Activated CD4-positive, alpha-beta T cell treated with anti-CD3 and anti-CD28 coated beads for 36 hours (primary cell): ENCODE data around the gene CCNI. TPM values are rescaled to one million over a fixed set of nuclear protein-coding genes. Genes with fewer than 3 reads are reported as not detected.

ENCODE experiments used
- ATAC-seq: fragments of 200-7000 bp; cut with Tn5 transposase; one replicate; pipeline ENCODE4 v1.10.0; 2021; ENCODE audit warnings: mild to moderate bottlenecking, moderate library complexity
- CTCF ChIA-PET: fragments of 350-600 bp; sonication (Branson Sonifier 250); formaldehyde crosslinking; loops from one replicate; lab custom pipeline; 2021; ENCODE audit warnings: antibody characterized with exemption; lab: Charles Lee
- POLR2A ChIA-PET: fragments of 350-600 bp; sonication (Branson Sonifier 250); formaldehyde crosslinking; loops from one replicate; lab custom pipeline; 2021; ENCODE audit warnings: antibody characterized with exemption, inconsistent platforms; lab: Charles Lee
- DNase-seq: peaks from one replicate; pipeline ENCODE4 v3.0.0-alpha.2; 2020
- H3K27ac Mint-ChIP-seq: one replicate; pipeline ENCODE4 v1.8.0; 2021; ENCODE audit warnings: mixed read lengths
- H3K27me3 Mint-ChIP-seq: one replicate; pipeline ENCODE4 v1.8.0; 2021; ENCODE audit warnings: mixed read lengths
- H3K36me3 Mint-ChIP-seq: one replicate; pipeline ENCODE4 v1.8.0; 2021; ENCODE audit warnings: low read depth, mixed read lengths
- H3K4me1 Mint-ChIP-seq: one replicate; pipeline ENCODE4 v1.8.0; 2021; ENCODE audit warnings: mixed read lengths
- H3K4me3 Mint-ChIP-seq: one replicate; pipeline ENCODE4 v1.8.0; 2021; ENCODE audit warnings: mild to moderate bottlenecking, moderate library complexity, mixed read lengths
- H3K9me3 Mint-ChIP-seq: one replicate; pipeline ENCODE4 v1.8.0; 2021; ENCODE audit warnings: low read depth, mixed read lengths
- intact Hi-C, 2 experiments: fragments of 100-400 bp; cut with DNase I in 1 of 2; cut with micrococcal nuclease in 1 of 2; formaldehyde crosslinking; loops; one replicate each; pipeline versions ENCODE4 v1.14.2 to v1.15.1; 2022 to 2024; cut with DNase I, micrococcal nuclease
- total RNA-seq, 2 experiments: library from RNA; stranded (reverse); gene quantifications; one replicate each; pipeline ENCODE4 v1.2.3, GENCODE V29; 2021

CCNI gene, protein sequence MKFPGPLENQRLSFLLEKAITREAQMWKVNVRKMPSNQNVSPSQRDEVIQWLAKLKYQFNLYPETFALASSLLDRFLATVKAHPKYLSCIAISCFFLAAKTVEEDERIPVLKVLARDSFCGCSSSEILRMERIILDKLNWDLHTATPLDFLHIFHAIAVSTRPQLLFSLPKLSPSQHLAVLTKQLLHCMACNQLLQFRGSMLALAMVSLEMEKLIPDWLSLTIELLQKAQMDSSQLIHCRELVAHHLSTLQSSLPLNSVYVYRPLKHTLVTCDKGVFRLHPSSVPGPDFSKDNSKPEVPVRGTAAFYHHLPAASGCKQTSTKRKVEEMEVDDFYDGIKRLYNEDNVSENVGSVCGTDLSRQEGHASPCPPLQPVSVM
- 100 to 1,000 TPM; 226 to 230 TPM for total RNA-seq

DNA sequence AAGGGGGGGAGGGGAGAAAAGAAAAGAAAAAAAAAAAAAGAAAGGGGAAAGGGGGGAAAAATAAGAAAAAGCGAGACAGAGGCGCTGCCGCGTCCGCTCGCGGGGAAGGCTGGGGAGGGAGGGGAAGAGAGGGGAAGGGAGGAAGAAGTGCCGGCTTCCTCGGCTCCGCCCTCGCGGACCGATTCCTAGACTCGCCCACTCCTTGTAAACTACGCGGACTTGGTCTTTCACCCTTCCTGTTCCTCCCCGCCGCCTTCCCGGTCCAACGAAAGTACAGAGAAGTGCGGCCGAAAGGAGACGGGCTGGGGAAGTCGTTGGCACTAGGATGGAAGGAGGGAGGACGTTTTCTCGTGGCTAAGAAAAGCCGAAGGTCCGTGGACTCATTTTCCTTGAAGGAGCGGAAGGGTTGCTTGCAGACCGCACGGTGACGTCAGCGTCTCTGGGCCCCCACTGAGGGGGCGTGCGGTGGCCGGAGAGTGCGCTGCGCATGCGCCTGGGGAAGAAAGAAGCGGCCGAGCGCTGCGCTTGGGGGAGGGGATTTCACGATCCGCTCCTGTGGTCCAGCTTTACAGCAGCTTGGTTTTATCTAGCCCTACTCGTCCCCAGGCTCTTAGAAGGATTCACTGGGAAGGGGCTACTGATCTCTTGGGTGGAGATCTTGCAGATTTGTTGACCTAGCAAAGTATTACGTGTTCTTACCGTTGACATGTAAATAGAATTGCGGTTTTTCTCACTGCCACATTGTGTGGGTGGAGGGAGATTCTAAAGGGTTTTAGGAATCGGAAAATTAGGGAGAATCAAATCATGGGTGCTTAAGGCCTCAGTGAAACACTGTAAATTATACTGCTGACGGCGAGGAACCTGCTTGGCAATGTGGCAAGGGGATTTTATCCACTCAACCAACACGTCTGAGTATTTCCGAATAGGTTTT is at the start of gene CCNI:
TSS of gene CCNI (minus strand) at position 121 of the 931 bp plus-strand sequence. CDS start 9,627 bp downstream, outside the sequence.
- Mint-ChIP-seq H3K27me3 (no peaks in the 10 kb centered on the region), H3K4me3 (no peak within 1 kb of the TSS)

DNA sequence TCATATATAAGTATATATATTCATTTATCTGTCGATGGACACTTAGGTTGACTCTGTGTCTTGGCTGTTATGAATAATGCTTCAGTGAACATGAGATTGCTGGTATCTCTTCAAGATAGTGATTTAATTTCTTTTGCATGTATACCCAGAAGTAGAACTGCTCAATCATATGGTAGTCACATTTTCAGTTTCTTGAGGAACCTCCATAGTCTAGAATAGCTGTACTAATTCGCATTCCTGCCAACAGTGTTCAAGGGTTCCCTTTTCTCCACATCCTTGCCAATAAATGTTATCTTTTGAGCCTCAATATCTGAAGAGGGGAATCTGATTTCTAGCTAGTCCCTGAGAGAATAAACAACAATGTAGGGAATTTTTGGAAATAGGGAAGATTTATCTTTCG is 48.8 kb upstream of the CCNI start:
- ATAC-seq, result no peak
- Mint-ChIP-seq H3K9me3 (no peaks in the 10 kb centered on the region), H3K4me3 (no peak overlapping the region), H3K27ac (no peak overlapping the region), H3K36me3 (no peaks in the 10 kb centered on the region), H3K27me3 (no peaks in the 10 kb centered on the region), H3K4me1 (peaks cover 10% of the 10 kb centered on the region)
- intact Hi-C loops, result no loop called here
- ChIA-PET POLR2A (no interaction called here), CTCF (interaction anchor here (0.9 to 2.2 kb wide), 2 partner anchors 29 to 73 kb away, joined by 3 to 6 read pairs; no protein-coding TSS in a partner anchor)
- no peak for DNase-seq

More for the DNA sequence above, at the start of gene CCNI:
- no peaks in the 10 kb centered on the region for H3K9me3 Mint-ChIP-seq
- POLR2A ChIA-PET, result no interaction called here
- DNase-seq (peak; percentile 95), ATAC-seq (peak; percentile 77)
- H3K27ac Mint-ChIP-seq, result peak within 1 kb of the TSS; percentile 99
- H3K36me3 Mint-ChIP-seq, result peaks cover 5% of the 10 kb centered on the region
- peaks cover 45% of the 10 kb centered on the region for H3K4me1 Mint-ChIP-seq
- CTCF ChIA-PET, result interaction anchor here (1.0 to 3.0 kb wide), 5 partner anchors 11 to 128 kb away, joined by 3 to 12 read pairs (median 5); partner anchors contain the start of gene CCNG2
- intact Hi-C loops, result loop anchor here (1.0 to 10.0 kb wide), 15 partner anchors 45 to 1354 kb away; partner anchors contain the start of genes MRPL1 (in 2 of the 2), NUP54 (in 1 of the 2), SCARB2 (in 1 of the 2) and SEPTIN11 (in 1 of the 2)

DNA sequence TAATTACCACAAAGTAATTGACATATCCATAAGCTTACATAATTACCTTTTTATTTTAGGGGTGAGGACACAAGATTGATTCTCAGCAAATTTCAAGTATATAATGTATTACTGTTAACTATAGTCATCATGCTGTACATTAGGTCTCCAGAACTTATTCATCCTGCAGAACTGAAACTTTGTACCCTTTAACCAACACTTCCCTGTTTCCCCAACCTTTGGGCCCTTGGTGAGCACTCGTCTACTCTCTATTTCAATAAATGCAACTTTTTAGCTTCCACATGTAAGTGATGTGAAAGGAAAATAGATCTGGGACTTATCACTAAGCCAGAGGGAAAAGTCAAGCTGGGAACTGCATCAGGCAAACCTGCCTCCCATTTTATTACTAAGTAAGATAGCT is 47.6 kb upstream of the CCNI start:
- no peak overlapping the region for H3K4me3 Mint-ChIP-seq
- DNase-seq (no peak), ATAC-seq (no peak)
- H3K4me1 Mint-ChIP-seq, result peaks cover 10% of the 10 kb centered on the region
- POLR2A ChIA-PET, result no interaction called here
- no peaks in the 10 kb centered on the region for H3K36me3 Mint-ChIP-seq
- H3K27ac Mint-ChIP-seq, result no peak overlapping the region
- CTCF ChIA-PET, result interaction anchor here (0.9 to 2.4 kb wide), 4 partner anchors 28 to 80 kb away, joined by 3 to 6 read pairs (median 4); no protein-coding TSS in a partner anchor
- no peaks in the 10 kb centered on the region for H3K27me3 Mint-ChIP-seq
- H3K9me3 Mint-ChIP-seq, result no peaks in the 10 kb centered on the region
- intact Hi-C loops, result no loop called here

DNA sequence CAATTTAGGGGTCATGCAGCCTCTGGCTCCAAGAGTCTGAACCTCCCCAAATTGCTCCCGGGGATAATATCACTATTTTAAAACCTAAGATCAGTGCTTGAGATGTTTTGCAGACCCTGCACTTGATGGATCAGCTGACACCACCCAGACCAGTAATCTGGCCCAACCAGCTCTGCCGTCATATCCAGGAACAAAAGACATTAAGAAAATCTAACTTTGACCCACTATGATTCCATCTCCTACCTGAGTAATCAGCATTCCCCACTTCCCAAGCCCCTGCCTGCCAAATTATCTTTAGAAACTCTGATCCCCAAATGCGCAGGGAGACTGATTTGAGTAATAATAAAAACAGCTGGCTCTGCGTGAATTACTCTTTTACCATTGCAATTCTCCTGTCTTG is 46.9 kb upstream of the CCNI start:
- Mint-ChIP-seq H3K27ac (no peak overlapping the region), H3K4me3 (no peak overlapping the region), H3K27me3 (no peaks in the 10 kb centered on the region), H3K4me1 (peaks cover 10% of the 10 kb centered on the region), H3K36me3 (no peaks in the 10 kb centered on the region), H3K9me3 (no peaks in the 10 kb centered on the region)
- POLR2A ChIA-PET, result interaction anchor here (0.6 kb wide), 1 partner anchor 31 kb away, joined by 9 read pairs; no protein-coding TSS in a partner anchor
- no peak for DNase-seq
- ATAC-seq, result no peak
- intact Hi-C loops, result no loop called here
- CTCF ChIA-PET, result interaction anchor here (1.5 to 2.4 kb wide), 2 partner anchors 37 to 81 kb away, joined by 3 to 5 read pairs; no protein-coding TSS in a partner anchor

DNA sequence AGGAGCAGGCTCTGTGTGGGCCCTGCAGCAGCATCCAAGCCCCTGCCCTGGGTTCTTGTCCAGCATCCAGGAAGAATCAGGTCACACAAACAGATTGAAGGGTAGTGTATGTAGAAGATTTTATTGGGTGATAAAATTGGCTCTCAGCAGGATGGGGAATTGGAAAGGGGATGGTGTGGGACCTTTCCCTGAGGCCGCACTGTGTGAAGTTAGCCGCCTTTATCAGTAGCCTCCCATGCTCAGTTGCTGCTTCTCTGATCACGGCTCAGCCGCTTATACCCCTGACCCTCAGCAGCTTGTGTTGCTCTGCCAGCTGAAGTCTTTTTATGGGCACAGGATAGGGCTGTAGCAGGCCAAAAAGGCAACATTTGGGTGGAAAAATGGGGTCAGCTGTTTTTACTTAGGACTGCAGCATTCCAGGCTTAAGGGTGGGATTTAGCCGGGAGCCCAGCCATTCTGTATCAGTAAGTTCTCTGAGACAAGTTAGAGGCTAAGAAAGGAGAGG is 46.0 kb upstream of the CCNI start:
- H3K9me3 Mint-ChIP-seq, result no peaks in the 10 kb centered on the region
- intact Hi-C loops, result no loop called here
- H3K27me3 Mint-ChIP-seq, result no peaks in the 10 kb centered on the region
- H3K4me1 Mint-ChIP-seq, result peaks cover 5% of the 10 kb centered on the region
- DNase-seq (no peak), ATAC-seq (no peak)
- no peak overlapping the region for H3K4me3 Mint-ChIP-seq
- no peaks in the 10 kb centered on the region for H3K36me3 Mint-ChIP-seq
- POLR2A ChIA-PET, result no interaction called here
- CTCF ChIA-PET, result interaction anchor here (0.6 to 2.4 kb wide), 4 partner anchors 10 to 457 kb away, joined by 3 to 5 read pairs (median 3); no protein-coding TSS in a partner anchor
- H3K27ac Mint-ChIP-seq, result no peak overlapping the region

DNA sequence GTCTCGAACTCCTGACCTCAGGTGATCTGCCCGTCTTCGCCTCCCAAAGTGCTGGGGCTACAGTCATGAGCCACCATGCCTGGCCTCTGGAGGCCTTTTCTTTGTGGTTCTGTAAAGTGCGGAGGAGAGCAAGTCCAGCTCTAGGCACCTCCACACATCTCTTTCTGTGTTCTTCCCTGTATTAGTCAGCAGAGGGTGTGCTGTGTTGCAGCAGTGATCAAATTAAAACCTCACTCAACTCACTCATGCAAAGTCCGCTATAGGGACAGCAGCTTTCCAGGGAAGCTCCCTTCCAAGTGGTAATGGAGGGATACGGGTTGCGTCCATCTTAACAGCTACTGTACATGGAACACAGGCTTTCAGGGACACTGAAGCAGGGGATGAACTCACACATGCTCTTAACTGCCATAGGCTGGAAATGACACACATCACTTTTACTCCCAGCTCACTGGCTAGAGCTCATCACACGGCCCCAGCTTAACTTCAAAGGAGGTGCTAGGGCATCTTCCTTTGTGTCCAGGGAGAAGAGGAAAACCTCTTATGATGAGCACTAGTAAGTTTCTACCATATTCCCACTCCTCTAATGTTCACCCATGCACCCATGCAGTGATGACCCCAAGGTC is 45.2 kb upstream of the CCNI start:
- Mint-ChIP-seq H3K9me3 (no peaks in the 10 kb centered on the region), H3K36me3 (no peaks in the 10 kb centered on the region), H3K27ac (no peak overlapping the region), H3K4me1 (peaks cover 5% of the 10 kb centered on the region), H3K27me3 (no peaks in the 10 kb centered on the region), H3K4me3 (no peak overlapping the region)
- intact Hi-C loops, result no loop called here
- DNase-seq, result no peak
- ChIA-PET CTCF (interaction anchor here (0.6 to 1.3 kb wide), 4 partner anchors 9 to 82 kb away, joined by 3 read pairs; no protein-coding TSS in a partner anchor), POLR2A (no interaction called here)
- no peak for ATAC-seq

DNA sequence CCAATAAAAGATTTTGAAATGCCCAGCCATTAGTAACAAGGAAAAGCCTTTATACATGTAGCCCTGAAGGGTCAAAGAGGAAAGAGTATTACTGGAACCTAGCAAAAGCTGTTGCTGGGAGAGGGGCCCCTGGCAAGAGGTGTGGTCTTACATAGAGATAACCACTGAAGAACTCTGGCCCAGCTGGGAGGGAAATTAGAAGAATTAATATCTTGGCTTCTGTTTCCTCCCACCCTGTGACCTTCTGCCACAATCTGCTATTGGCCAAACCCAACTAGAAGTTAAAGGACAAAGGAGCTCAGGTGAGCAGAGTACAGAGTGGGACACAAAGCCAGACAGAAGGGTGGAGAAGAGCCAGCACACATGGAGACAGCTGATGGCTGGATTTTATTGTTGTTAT is 41.9 kb upstream of the CCNI start:
- intact Hi-C loops, result no loop called here
- Mint-ChIP-seq H3K27me3 (peaks cover 3% of the 10 kb centered on the region), H3K4me1 (no peaks in the 10 kb centered on the region), H3K4me3 (no peak overlapping the region), H3K27ac (no peak overlapping the region), H3K9me3 (no peaks in the 10 kb centered on the region), H3K36me3 (no peaks in the 10 kb centered on the region)
- DNase-seq (no peak), ATAC-seq (no peak)
- ChIA-PET POLR2A (no interaction called here), CTCF (interaction anchor here (0.7 to 0.9 kb wide), 2 partner anchors 36 to 715 kb away, joined by 3 to 4 read pairs; no protein-coding TSS in a partner anchor)

DNA sequence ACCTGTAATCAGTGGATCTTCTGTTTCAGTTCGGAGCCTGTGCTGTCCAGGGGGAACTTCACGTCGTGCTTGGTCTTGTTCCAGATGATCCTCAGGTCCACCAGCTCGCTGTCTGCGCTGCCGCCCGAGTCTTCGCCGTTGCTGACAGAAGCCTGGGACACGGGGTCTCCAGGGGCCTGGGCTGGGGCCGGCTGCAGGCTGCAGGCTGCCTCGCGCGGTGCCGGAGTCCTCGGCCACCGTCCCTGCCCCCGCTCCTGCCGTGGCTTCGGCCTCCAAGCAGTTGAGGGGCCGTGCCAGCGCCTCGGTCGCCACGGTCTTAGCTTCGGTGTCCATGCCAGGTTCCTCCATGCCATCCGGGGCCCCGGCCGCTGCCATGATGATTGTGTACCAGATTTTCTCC is 37.3 kb upstream of the CCNI start:
- DNase-seq, result no peak
- H3K4me3 Mint-ChIP-seq, result no peak overlapping the region
- ATAC-seq, result no peak
- ChIA-PET POLR2A (no interaction called here), CTCF (no interaction called here)
- intact Hi-C loops, result no loop called here
- H3K9me3 Mint-ChIP-seq, result no peaks in the 10 kb centered on the region
- H3K4me1 Mint-ChIP-seq, result no peaks in the 10 kb centered on the region
- no peak overlapping the region for H3K27ac Mint-ChIP-seq
- H3K36me3 Mint-ChIP-seq, result no peaks in the 10 kb centered on the region
- H3K27me3 Mint-ChIP-seq, result peaks cover 5% of the 10 kb centered on the region

DNA sequence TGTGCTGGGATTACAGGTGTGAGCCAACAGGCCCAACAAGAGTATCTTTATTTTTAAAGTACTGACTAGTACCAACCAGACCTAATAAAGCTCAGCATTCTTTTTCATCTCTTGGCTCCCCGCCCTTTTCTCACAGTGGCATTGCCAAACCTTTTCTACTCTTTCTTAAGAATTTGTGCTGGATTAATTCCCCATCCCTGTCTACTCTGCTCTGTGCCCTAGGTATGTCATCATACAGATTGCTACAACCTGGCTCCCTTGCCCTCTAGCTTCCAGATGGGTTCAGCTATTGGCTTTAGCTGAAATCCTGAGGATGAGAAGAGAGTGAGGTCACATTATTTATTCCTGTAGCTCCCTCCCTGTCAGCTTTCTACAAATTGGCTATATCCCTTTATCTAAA is 34.9 kb upstream of the CCNI start:
- intact Hi-C loops, result no loop called here
- no peaks in the 10 kb centered on the region for H3K9me3 Mint-ChIP-seq
- no peaks in the 10 kb centered on the region for H3K4me1 Mint-ChIP-seq
- no peaks in the 10 kb centered on the region for H3K36me3 Mint-ChIP-seq
- ChIA-PET POLR2A (no interaction called here), CTCF (interaction anchor here (1.3 to 1.4 kb wide), 2 partner anchors 13 to 66 kb away, joined by 3 read pairs; no protein-coding TSS in a partner anchor)
- peaks cover 10% of the 10 kb centered on the region for H3K27me3 Mint-ChIP-seq
- H3K4me3 Mint-ChIP-seq, result no peak overlapping the region
- H3K27ac Mint-ChIP-seq, result no peak overlapping the region
- DNase-seq (no peak), ATAC-seq (no peak)

DNA sequence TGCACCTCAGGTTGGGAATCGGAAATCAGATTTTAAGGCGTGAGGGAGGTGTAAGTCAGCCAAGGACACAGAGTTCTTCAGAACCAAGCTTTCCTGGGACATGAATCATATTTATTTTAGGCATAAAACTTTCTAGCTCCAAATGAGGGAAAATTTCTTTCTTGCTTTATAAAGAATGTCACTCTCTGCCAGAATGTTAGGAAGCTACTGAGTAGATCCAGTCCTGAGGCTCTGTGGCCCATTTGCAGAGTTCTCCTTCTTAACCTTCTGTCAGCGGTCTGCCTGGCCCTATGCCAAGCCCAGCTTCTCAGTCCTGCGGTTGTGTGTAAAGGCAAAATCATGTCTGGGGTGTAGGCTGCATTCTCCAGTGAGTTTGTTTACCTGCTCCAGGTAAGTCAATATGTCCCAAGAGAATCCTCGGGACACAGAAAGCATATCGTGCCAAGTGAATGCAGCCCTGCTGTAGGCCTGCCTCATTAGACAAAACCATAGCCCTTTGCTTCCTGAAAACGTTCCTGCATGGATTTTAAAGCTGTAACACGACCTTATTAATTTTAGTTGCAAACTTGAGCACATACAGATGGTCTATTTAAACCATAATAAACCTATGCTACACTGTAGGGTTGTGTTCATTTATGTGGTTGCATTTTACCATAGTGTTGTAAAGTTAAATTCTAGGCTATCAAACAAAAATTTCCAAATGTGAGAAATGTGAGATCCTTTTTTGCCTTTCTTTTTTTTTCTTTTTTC is 29.2 kb upstream of the CCNI start:
- Mint-ChIP-seq H3K4me1 (peaks cover 9% of the 10 kb centered on the region), H3K9me3 (no peaks in the 10 kb centered on the region), H3K27ac (no peak overlapping the region), H3K4me3 (no peak overlapping the region), H3K36me3 (no peaks in the 10 kb centered on the region), H3K27me3 (peaks cover 9% of the 10 kb centered on the region)
- intact Hi-C loops, result no loop called here
- DNase-seq (no peak), ATAC-seq (no peak)
- POLR2A ChIA-PET, result no interaction called here
- CTCF ChIA-PET, result interaction anchor here (0.6 to 1.4 kb wide), 4 partner anchors 10 to 467 kb away, joined by 3 read pairs; no protein-coding TSS in a partner anchor
